H9 (cell line): ENCODE measurements around the gene FBXL2. TPM values are rescaled to one million over a fixed set of nuclear protein-coding genes. Genes with fewer than 3 reads are reported as not detected.

Experiments
- DNase-seq: peaks from one replicate; pipeline ENCODE4 v3.0.0-alpha.2; 2017
- H2AFZ ChIP-seq: one replicate; pipeline ENCODE4 v1.6.1; 2013; ENCODE audit warnings: mild to moderate bottlenecking, low read length, control low read depth, moderate library complexity
- H2AK5ac ChIP-seq: 2 replicates; pipeline ENCODE4 v1.6.1; 2013; ENCODE audit warnings: low read length, control low read depth, mixed read lengths; ENCODE audit not compliant: insufficient read length
- H2BK120ac ChIP-seq: one replicate; pipeline ENCODE4 v1.6.1; 2013; ENCODE audit warnings: low read depth, mild to moderate bottlenecking, low read length, control low read depth, inconsistent platforms; ENCODE audit not compliant: poor library complexity, severe bottlenecking
- H2BK12ac ChIP-seq: 2 replicates; pipeline ENCODE4 v1.6.1; 2013; ENCODE audit warnings: low read length, control low read depth, mixed read lengths, low read depth; ENCODE audit not compliant: insufficient read length
- H2BK15ac ChIP-seq: 2 replicates; pipeline ENCODE4 v1.6.1; 2013; ENCODE audit warnings: low read depth, low read length, control low read depth
- H2BK20ac ChIP-seq: one replicate; pipeline ENCODE4 v1.6.1; 2013; ENCODE audit warnings: low read depth, mild to moderate bottlenecking, low read length, control low read depth, inconsistent platforms; ENCODE audit not compliant: poor library complexity, severe bottlenecking
- H2BK5ac ChIP-seq: 2 replicates; pipeline ENCODE4 v1.6.1; 2013; ENCODE audit warnings: low read length, control low read depth, mixed read lengths; ENCODE audit not compliant: insufficient read length
- H3K14ac ChIP-seq: 2 replicates; pipeline ENCODE4 v1.6.1; 2013; ENCODE audit warnings: low read length, control low read depth; ENCODE audit not compliant: insufficient read depth
- H3K18ac ChIP-seq: 2 replicates; pipeline ENCODE4 v1.6.1; 2013; ENCODE audit warnings: low read depth, mild to moderate bottlenecking, mixed read lengths, low read length, control low read depth; ENCODE audit not compliant: insufficient read length
- H3K23ac ChIP-seq: 2 replicates; pipeline ENCODE4 v1.6.1; 2013; ENCODE audit warnings: low read length, control low read depth, mixed read lengths, low read depth; ENCODE audit not compliant: insufficient read length
- H3K23me2 ChIP-seq: 2 replicates; pipeline ENCODE4 v1.6.1; 2013; ENCODE audit warnings: low read depth, mild to moderate bottlenecking, mixed read lengths, low read length, control low read depth; ENCODE audit not compliant: insufficient read length, poor library complexity, severe bottlenecking
- H3K27ac ChIP-seq: 2 replicates; pipeline ENCODE4 v1.5.1; 2013; ENCODE audit warnings: low read length, control low read depth, mixed read lengths, low read depth; ENCODE audit not compliant: insufficient read length
- H3K27me3 ChIP-seq: 2 replicates; pipeline ENCODE4 v1.6.1; 2013; ENCODE audit warnings: low read length, control low read depth, inconsistent platforms; ENCODE audit not compliant: insufficient read depth
- H3K4ac ChIP-seq: 2 replicates; pipeline ENCODE4 v1.6.1; 2013; ENCODE audit warnings: low read depth, mild to moderate bottlenecking, control low read depth, inconsistent platforms, low read length, moderate library complexity
- H3K4me1 ChIP-seq: 2 replicates; pipeline ENCODE4 v1.6.1; 2013; ENCODE audit warnings: low read length, control low read depth, inconsistent platforms; ENCODE audit not compliant: insufficient read depth
- H3K4me2 ChIP-seq: 2 replicates; pipeline ENCODE4 v1.6.1; 2013; ENCODE audit warnings: low read length, control low read depth, mixed read lengths; ENCODE audit not compliant: insufficient read length, insufficient read depth
- H3K56ac ChIP-seq: 2 replicates; pipeline ENCODE4 v1.6.1; 2013; ENCODE audit warnings: low read depth, mild to moderate bottlenecking, mixed read lengths, low read length, control low read depth; ENCODE audit not compliant: insufficient read length
- H3K79me1 ChIP-seq: 2 replicates; pipeline ENCODE4 v1.6.1; 2013; ENCODE audit warnings: low read depth, mild to moderate bottlenecking, moderate library complexity, low read length, control low read depth, inconsistent platforms; ENCODE audit not compliant: insufficient read depth, poor library complexity, severe bottlenecking
- H3K79me2 ChIP-seq: 2 replicates; pipeline ENCODE4 v1.6.1; 2013; ENCODE audit warnings: low read length, control low read depth, inconsistent platforms; ENCODE audit not compliant: insufficient read depth
- H3K9ac ChIP-seq: 2 replicates; pipeline ENCODE4 v1.6.1; 2013; ENCODE audit warnings: low read length, control low read depth, mixed read lengths; ENCODE audit not compliant: insufficient read length; ENCODE audit errors: extremely low read depth
- H3K9me3 ChIP-seq: one replicate; pipeline ENCODE4 v1.6.1; 2013; ENCODE audit warnings: low read depth, low read length, inconsistent platforms; ENCODE audit not compliant: control insufficient read depth
- H3T11ph ChIP-seq: one replicate; pipeline ENCODE4 v1.6.1; 2013; ENCODE audit warnings: mild to moderate bottlenecking, low read length, control low read depth, inconsistent platforms
- H4K20me1 ChIP-seq: one replicate; pipeline ENCODE4 v1.6.1; 2013; ENCODE audit not compliant: control insufficient read depth, insufficient read length, insufficient read depth
- H4K5ac ChIP-seq: 2 replicates; pipeline ENCODE4 v1.6.1; 2013; ENCODE audit warnings: low read depth, mild to moderate bottlenecking, mixed read lengths, low read length, control low read depth; ENCODE audit not compliant: insufficient read length
- H4K8ac ChIP-seq: replicated peaks from 2 replicates; pipeline ENCODE4 v1.6.1; 2013; ENCODE audit warnings: low read length, control low read depth, mixed read lengths, low read depth; ENCODE audit not compliant: insufficient read length
- H4K91ac ChIP-seq: 2 replicates; pipeline ENCODE4 v1.6.1; 2013; ENCODE audit warnings: low read depth, mild to moderate bottlenecking, moderate library complexity, mixed read lengths, low read length, control low read depth; ENCODE audit not compliant: insufficient read length
- H3K27ac Mint-ChIP-seq, 3 experiments: 2 replicates in 2 of 3; 3 replicates in 1 of 3; pipeline ENCODE4 v1.8.0; 2020 to 2021; ENCODE audit warnings: mixed read lengths in 3 of 3, mild to moderate bottlenecking in 1 of 3, moderate library complexity in 1 of 3
- H3K27me3 Mint-ChIP-seq: 2 replicates; pipeline ENCODE4 v1.8.0; 2021; ENCODE audit warnings: low read depth, mild to moderate bottlenecking, moderate library complexity, mixed read lengths
- H3K36me3 Mint-ChIP-seq, 3 experiments: 2 replicates in 2 of 3; 3 replicates in 1 of 3; pipeline ENCODE4 v1.8.0; 2020 to 2021; ENCODE audit warnings: low read depth in 3 of 3, mixed read lengths in 3 of 3; ENCODE audit not compliant: insufficient read depth in 1 of 3
- H3K4me1 Mint-ChIP-seq, 2 experiments: 2 replicates each; pipeline ENCODE4 v1.8.0; 2020; ENCODE audit warnings: mixed read lengths in 2 of 2
- H3K4me3 Mint-ChIP-seq, 2 experiments: 2 replicates in 1 of 2; 3 replicates in 1 of 2; pipeline ENCODE4 v1.8.0; 2020 to 2021; ENCODE audit warnings: mild to moderate bottlenecking in 2 of 2, mixed read lengths in 2 of 2, moderate library complexity in 1 of 2
- H3K9me3 Mint-ChIP-seq, 2 experiments: 2 replicates in 1 of 2; 3 replicates in 1 of 2; pipeline ENCODE4 v1.8.0; 2020; ENCODE audit warnings: mild to moderate bottlenecking in 2 of 2, mixed read lengths in 2 of 2, moderate library complexity in 1 of 2
- WGBS: extraction: QIAGEN DNeasy Blood & Tissue Kit; methylation state at CpG from one replicate; pipeline ENCODE4 v1.1.7; 2013; ENCODE audit warnings: missing lambda C conversion rate, low lambda C conversion rate, mixed read lengths; ENCODE audit not compliant: insufficient read length; ENCODE audit errors: extremely low coverage; 5-methylcytosine and 5-hydroxymethylcytosine counted together
- total RNA-seq: library from RNA; stranded (reverse); gene quantifications from 2 replicates; pipeline ENCODE4 v1.2.1, GENCODE V29; 2021
- TF ChIP-seq, protein P1 (sequence below): fragments of 200-600 bp; sonication (generic); conservative IDR thresholded peaks from 3 replicates; pipeline ENCODE4 v1.8.0; 2021; ENCODE audit warnings: antibody characterized with exemption, mild to moderate bottlenecking

Gene FBXL2
- total RNA-seq, 1 experiment from 2014 or later = 2.7 TPM

DNA sequence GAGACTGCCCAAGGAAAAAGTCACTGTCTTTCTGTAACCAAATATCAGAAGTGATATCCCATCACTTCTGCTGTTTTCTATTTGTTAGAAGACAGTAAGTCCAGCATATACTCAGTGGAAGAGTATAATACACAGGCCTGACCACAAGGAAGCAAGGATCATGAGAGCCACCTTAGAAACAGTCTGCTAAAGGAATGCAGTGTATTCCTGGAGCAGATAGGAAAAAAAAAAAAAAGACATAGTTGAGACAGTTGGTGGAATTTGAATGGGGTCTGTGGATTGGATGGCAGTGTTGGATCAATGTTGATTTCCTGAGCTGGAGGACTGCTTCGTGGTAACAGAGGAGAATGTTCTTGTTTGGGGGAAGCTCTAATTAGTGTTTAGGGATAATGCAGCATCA is 26.5 kb upstream of the FBXL2 start:
- H3K27me3 Mint-ChIP-seq = peaks cover 1% of the 10 kb centered on the region
- Histone ChIP-seq H2AK5ac (no peak overlapping the region), H2BK15ac (no peak overlapping the region), H3K18ac (no peak overlapping the region), H3K23ac (no peak overlapping the region), H2BK5ac (no peak overlapping the region), H3K27me3 (no peaks in the 10 kb centered on the region), H3K27ac (no peak overlapping the region), H3T11ph (no peak overlapping the region), H2BK12ac (no peak overlapping the region), H3K79me2 (no peaks in the 10 kb centered on the region), H3K4ac (no peak overlapping the region), H3K56ac (no peak overlapping the region), H4K91ac (no peak overlapping the region), H4K8ac (no peak overlapping the region), H2BK20ac (no peak overlapping the region), H4K5ac (no peak overlapping the region), H2BK120ac (no peak overlapping the region), H3K23me2 (no peaks in the 10 kb centered on the region), H3K4me2 (no peak overlapping the region), H3K4me1 (no peaks in the 10 kb centered on the region), H3K14ac (no peak overlapping the region), H3K9ac (no peak overlapping the region), H2AFZ (no peak overlapping the region), H3K79me1 (no peaks in the 10 kb centered on the region), H3K9me3 (no peaks in the 10 kb centered on the region), H4K20me1 (no peaks in the 10 kb centered on the region)
- H3K27ac Mint-ChIP-seq = no peak overlapping the region
- H3K4me1 Mint-ChIP-seq = peaks cover 0 to 10% of the 10 kb centered on the region in 2 experiments; a peak in 2 of 4 replicates
- H3K9me3 Mint-ChIP-seq = no peaks in the 10 kb centered on the region
- no peaks in the 10 kb centered on the region for H3K36me3 Mint-ChIP-seq
- TF ChIP-seq, protein P1, sequence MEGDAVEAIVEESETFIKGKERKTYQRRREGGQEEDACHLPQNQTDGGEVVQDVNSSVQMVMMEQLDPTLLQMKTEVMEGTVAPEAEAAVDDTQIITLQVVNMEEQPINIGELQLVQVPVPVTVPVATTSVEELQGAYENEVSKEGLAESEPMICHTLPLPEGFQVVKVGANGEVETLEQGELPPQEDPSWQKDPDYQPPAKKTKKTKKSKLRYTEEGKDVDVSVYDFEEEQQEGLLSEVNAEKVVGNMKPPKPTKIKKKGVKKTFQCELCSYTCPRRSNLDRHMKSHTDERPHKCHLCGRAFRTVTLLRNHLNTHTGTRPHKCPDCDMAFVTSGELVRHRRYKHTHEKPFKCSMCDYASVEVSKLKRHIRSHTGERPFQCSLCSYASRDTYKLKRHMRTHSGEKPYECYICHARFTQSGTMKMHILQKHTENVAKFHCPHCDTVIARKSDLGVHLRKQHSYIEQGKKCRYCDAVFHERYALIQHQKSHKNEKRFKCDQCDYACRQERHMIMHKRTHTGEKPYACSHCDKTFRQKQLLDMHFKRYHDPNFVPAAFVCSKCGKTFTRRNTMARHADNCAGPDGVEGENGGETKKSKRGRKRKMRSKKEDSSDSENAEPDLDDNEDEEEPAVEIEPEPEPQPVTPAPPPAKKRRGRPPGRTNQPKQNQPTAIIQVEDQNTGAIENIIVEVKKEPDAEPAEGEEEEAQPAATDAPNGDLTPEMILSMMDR = no peak
- H3K4me3 Mint-ChIP-seq = no peak overlapping the region
- WGBS = no CpG with 5 or more reads among the region's 1 CpG
- no peak for DNase-seq
